Left forelimb (tissue), 1 donor: ENCODE results near the gene ADCK2.
"Not testable (repeated sequence)": the region's sequence is repeated elsewhere in the genome, so short reads cannot be mapped to it uniquely, and the experiment has no call there.

Source experiments
- DNase-seq: peaks from one replicate; pipeline ENCODE4 v3.0.0-alpha.2; 2018; ENCODE audit warnings: low spot score

Gene ADCK2

DNA sequence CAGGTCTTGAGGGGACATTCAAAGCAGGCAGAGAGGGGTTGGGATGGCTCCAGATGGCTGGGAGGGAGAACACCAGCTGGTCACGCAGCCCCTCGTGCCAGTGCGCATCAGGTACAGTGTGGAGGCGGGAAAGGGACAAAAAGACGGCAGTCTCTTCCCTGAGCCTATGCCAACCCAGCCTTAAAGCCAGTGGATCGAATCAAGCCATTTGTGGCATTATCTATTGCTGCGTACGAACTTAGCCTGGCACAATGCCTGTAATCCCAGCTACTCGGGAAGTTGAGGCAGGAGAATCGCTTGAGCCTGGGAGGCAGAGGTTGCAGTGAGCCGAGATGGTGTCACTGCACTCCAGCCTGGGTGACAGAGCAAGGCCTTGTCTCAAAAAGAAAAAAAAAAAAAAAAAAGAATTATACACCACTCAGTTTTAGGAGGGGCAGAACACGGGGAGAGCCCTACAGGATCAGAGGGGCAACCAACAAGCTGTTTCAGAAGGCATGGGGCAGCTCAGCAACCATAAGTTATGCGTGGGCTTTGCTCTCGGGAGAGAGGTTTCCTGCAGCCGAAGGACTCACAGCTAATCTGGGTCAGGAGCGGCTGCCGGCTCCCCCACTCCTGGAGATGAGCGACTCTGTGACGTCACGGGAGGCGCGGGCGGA is 23.4 kb downstream of the ADCK2 start:
- no peak for DNase-seq

DNA sequence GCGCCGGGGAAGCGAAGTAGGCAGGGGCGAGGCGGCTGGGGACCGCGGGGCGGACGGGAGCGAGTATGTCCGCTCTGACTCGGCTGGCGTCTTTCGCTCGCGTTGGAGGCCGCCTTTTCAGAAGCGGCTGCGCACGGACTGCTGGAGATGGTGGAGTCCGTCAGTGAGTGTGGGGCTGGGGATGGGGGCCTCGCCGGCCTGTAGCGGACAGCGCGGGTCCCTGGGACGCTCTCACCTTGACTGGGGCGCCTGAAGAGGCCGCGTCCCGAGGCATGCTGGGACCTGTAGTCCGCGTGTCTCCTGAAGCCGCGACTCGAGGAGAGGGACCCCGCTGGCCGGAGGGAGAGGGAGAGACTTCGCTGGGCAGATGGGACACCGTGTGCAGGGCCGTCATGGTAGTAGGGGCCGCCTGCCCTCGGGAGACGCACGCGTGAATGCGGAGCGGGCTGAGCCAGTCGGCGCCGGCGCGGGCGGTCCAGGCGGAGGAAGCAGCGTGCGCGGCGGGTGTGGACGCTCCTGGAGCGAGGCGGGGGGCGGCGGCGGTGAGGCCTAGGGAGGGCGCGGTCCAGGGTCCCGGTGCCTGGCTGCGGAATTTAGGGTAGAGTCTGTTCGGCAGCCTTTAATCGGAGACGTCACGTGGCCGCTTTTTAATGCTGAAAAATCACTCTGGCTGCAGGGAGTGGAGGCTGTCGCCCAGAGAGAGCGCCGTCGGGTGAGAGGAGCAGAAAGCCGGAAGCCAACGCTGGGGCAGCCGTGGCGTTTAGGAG is 24.1 kb downstream of the ADCK2 start, which contains the start of gene NDUFB2:
TSS of gene NDUFB2 (plus strand) at position 29 of the 767 bp plus-strand sequence. CDS start at position 66, 37 bp downstream.
- peak; percentile 99 for DNase-seq

DNA sequence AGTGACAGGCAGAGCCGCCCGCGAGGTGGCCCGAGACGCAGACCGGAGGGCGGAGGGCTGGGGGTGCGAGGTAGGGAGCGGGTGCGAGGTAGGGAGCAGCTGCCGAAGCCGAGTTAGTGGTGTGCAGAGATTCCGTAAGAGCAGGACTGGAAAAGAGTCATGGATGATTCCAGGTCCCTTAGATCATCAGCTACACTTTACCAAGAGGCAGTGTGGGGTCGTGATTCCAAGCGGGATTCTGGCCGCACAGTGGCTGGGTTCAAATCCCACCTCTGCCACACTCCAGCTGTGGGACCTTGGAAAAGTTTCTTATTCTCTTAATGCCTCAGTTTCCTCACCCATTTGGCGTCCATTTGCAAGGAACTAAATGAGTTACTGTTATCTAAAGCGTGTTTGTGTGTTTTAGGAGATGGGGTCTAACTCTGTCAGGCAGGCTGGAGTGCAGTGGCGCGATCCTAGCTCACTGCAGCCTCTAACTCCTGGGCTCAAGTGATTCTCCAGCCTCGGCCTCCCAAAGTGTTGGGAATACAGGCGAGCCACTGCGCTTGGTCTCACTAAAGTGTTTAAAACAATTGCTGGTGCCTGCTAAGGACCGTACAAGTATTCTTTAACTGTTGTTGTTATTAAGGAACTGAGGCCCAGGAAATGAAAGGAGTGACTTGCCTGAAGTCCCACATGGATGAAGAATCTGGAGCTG is 24.9 kb downstream of the ADCK2 start:
- no peak for DNase-seq

DNA sequence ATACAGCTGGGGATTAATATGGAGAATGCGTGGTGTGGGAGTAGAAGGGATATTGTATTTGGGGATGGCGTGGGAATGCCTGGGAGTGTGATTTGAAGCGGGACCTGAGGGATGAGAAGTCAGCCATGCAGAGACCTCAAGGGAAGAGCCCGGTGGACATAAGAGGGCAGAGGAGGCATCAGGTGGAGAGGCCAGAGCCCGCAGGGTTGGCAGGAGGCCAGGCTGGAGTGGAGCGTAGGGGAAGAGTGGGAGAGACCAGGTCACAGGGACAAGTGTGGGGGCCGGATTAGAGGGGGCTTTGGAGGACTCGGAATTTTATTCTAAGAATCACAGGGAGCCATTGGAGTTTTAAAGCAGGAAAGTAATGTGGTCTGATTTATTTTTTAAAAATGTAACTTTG is 25.7 kb downstream of the ADCK2 start:
- no peak for DNase-seq

DNA sequence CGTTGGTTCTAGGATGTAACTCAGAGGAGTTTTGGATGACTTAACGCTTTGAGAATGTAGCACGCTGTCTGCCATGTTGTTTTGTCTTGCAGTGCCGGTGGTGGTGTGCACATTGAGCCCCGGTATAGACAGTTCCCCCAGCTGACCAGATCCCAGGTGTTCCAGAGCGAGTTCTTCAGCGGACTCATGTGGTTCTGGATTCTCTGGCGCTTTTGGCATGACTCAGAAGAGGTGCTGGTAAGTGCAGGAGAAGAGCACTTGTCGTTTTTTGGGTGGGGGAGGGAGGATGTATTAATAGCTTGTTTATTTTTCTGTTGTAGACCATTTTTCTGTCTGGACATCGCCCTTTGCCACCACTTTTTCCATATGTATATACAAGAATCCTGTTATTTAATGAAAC is 30.0 kb downstream of the ADCK2 start:
- no peak for DNase-seq

DNA sequence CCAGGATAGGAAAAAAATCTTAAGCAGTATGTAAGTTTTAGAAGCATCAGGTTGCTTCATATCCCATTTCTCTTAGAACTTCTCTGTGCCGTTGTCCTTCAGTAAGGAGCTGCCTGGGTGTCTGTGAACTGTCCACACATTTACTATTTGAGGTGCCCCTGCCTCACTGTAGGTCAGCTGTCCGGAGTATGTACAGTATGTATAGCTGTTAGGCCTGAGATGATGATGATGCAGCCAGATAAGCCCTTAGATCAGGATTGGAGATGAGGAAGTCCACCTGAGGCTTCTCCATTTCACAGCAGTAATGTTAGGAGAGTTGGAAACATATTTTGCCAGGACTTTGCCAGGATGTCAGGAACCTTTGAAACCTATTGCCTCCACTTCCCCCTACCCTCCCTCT is 31.5 kb downstream of the ADCK2 start:
- DNase-seq = no peak

DNA sequence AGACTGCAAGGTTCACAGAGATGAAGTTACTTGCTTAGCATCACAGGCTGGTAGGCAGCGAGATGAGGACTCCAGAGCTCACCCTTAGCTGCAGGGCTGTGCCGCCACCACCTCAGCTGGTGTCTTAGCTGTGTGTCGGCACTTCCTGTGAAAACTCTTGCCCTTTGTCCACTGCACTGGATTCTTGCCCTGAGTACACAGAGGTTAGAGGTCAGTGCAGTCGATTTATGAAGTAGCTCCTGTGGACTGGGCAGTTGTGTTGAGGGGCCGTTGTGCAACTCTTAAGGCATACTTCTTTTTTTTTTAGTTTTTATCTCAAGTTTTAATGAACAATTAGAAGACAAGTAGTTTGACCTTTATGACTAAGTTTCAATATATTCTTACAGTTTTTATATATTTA is 34.4 kb downstream of the ADCK2 start:
- DNase-seq = no peak

DNA sequence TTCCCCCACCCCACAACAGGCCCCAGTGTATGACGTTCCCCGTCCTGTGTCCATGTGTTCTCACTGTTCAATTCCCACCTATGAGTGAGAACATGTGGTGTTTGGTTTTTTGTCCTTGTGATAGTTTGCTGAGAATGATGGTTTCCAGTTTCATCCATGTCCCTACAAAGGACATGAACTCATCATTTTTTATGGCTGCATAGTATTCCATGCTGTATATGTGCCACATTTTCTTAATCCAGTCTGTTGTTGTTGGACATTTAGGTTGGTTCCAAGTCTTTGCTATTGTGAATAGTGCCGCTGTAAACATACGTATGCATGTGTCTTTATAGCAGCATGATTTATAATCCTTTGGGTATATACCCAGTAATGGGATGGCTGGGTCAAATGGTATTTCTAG is 36.0 kb downstream of the ADCK2 start:
- not testable (repeated sequence) for DNase-seq

DNA sequence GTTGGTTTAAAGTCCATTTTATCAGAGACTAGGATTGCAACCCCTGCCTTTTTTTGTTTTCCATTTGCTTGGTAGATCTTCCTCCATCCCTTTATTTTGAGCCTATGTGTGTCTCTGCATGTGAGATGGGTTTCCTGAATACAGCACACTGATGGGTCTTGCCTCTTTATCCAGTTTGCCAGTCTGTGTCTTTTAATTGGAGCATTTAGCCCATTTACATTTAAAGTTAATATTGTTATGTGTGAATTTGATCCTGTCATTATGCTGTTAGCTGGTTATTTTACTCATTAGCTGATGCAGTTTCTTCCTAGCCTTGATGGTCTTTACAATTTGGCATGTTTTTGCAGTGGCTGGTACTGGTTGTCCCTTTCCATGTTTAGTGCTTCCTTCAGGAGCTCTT is 39.6 kb downstream of the ADCK2 start:
- not testable (repeated sequence) for DNase-seq

DNA sequence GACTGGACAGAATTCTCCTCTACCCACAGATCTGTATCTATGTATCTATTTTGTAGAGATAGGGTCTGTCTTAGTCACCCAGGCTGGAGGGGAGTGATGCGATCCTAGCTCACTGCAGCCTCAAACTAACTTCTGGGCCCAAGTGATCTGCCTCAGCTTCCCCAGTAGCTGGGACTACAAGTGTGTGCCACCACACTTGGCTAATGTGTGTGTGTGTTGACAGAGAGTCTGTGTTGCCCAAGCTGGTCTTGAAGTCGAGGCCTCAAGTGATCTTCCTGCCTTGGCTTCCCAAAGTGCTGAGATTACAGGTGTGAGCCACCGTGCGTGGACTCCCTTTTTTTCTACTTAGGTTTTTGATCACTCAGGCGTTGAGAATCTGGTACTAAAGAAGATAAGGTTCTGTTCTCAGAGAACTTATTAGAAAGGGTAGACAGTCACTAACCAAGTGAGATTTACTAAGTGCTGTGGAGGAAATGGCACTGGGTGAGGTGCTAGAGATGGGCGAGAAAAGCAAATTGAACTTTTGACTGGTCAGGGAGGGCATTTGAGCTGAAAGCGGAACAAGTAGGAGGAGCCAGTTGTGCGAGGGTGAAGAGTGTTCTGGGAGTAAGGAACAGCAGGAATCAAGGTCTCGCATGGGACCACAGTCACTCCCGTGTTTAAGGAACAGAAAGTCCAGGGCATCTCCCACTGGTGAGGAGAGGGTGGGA is 41.7 kb downstream of the ADCK2 start:
- no peak for DNase-seq

DNA sequence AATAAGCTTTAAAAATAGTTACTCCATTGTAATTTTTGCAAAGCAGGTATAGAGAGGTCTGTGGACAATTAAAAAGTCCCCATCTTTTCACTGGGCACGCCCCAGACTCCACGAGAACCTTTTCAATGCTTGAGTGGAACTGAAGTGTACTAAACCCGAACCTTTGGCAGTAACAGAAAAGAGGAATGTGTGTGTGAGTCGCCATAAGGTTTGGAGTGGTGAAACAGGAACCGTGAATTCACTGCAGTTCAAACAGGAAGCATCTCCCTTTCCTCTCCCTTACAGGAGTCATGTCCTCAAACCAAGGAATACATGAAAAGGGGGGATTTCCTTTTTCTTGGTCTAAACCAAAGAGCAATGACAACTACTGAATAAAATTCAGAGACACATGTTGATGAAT is 47.0 kb downstream of the ADCK2 start:
- DNase-seq = no peak

DNA sequence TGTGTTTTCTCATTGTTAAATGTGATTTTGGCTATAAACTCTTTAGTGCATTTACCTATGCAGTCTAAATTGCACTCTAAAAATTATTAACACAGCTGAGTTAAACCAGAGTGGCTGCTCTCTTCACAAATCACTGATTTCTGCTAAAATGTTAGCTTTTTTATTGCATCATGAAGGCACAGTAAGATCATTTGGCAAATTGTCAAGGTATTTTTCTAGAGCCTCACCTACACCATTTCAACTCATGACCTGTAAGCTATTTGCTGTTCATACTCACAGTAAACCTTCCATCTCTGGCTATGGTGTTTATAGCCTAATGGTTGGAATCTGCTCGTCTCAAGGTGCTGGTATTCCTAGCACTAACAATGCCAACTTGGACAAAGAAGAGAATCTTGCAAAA is 49.5 kb downstream of the ADCK2 start:
- no peak for DNase-seq

DNA sequence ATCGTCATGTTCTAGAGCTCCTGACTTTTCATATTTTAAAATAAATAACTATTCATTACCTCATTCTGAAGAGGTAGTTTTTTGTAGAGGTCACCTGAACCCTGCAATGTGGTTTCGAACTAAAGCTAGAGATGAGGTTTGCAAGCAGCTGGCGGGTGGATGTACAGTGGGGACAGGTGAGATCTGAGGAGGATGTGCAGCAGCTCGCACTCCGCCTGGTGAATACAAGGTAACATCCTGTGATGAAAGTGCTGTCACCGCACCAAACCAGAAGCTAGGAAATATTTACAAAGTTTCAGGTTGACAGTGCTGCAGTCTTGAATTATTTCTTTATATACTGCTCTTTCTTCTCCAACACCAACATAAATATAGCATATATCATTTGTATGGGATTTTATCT is 50.3 kb downstream of the ADCK2 start:
- no peak for DNase-seq

DNA sequence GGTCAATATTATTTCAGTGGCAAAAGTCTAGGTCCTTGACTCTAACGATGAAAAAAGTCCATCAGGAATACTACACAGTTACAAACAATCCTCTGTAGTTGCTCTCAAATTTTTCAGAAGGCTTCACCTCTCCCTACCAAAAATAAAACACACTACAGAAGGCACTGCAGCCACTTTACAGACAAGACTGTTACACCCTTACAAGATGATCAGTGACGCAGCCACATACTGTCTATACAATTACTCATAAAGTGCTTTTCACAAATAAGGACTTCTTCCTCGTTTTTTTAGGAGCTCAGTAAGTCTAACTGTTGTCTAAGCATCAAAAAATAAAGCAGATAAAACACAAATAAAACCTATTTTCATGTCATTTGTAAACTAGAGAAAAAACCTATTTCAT is 50.8 kb downstream of the ADCK2 start:
- DNase-seq = no peak

DNA sequence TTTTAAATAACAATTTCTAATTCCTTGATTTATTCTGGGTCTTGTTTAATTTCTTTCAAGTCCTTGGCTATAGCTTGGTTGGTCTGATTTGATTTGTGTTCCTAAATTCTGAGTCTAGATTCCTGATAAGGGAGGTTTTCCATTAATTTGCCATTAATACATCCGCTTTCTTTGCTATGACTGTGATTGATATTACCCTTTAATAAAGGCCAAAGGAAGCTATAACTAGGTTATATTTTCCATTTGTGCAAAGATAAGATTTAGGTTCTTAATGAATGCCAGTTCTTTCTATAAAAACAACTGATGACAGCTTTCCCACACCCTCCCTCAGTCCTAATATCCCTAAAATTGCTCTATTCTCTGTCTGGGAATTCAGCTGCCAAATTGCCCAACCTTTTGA is 52.0 kb downstream of the ADCK2 start:
- DNase-seq = no peak

DNA sequence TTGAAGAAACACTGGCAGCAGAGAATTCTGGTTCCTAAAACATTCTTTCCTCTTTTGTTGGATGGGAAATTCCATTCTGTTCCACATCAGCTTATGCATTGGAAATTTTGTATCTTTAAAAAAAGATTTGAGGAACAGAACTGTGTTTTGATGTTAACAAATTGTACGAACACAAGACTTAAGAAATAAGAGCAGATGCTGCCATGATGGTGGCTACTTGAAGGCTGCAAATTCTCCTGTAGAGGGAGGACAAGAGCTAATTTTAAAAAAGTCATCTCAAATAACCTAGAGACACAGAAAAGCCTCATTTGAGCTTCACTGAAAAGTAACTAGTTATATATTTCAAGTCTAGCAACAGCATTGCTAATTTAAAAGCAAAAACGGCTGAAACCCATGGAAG is 53.5 kb downstream of the ADCK2 start:
- no peak for DNase-seq

DNA sequence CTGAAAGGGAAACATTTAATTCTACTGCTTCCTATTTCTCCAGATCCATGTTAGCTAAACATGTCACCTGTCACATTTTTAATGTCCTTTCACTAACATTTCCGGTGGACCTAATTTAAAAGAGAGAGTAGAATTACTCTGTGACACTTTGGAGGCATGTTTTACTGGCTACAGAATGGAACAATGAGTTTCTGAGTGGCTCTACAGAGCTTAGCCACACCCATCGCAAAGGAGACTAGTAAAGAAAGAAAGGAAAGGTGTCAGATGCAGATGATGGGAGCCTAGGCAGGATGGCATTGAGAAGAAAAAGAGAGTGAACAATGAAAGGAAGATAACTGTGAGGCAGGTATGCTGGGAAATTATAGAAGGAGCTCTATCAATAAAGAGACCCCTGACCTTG is 59.7 kb downstream of the ADCK2 start:
- no peak for DNase-seq

DNA sequence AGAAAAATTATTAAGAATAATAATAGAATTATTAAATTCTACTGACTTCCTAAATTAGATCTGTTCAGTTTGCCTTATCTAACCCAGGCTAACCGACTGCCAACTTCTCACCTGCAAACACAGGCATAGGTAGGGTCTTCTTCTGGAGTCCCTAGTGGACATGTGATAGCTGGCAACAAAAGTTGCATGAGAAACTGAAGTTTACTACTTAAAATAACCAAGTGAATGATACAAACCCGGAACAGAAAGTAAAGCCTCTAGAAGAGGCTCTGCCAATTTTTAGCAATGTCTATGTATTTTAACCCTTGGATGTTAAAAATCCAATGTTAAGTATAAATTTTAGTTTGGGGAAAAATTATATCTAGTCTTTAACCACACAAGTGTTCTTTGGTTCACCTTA is 61.4 kb downstream of the ADCK2 start:
- DNase-seq = no peak

DNA sequence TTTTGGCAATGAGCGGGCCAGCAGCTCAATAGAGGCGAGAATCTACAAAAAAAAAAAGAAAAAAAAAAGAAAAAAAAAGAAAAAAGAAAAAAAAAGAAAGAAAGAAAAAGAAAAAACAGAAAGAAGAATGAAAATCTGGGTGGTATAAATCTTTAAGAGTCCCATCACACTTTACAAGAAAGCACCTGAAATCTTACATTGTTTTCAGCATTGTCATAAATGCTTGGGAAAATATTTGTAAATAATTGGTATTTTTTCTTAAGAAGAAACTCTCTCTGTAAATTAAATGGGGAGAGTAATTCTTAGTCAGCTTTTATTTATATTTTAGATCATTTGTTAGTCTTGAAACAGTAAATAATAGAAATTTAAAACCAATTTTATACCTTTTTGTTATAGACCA is 62.0 kb downstream of the ADCK2 start:
- no peak for DNase-seq

DNA sequence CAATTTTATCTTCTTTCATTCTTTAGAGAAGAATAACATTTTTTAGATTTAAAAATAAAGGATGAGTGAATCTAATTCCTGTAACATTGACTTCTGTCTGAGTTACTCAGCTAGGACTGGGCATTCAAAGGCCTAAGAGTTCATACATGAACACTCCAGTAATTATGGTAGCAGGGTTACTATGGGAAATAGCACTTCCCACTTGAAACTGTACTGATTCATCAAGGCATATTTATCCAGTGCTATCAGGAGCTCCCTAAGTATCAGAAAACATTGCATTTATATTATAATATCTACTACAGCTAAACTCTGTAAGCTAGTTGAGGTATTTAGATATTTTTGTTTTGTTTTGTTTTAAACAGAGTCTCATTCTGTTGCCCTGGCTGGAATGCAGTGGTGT is 65.5 kb downstream of the ADCK2 start:
- no peak for DNase-seq

DNA sequence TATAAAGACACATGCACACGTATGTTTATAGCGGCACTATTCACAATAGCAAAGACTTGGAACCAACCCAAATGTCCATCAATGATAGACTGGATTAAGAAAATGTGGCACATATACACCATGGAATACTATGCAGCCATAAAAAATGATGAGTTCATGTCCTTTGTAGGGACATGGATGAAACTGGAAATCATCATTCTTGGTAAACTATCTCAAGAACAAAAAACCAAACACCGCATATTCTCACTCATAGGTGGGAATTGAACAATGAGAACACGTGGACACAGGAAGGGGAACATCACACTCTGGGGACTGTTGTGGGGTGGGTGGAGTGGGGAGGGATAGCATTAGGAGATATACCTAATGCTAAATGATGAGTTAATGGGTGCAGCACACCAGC is 70.5 kb downstream of the ADCK2 start:
- not testable (repeated sequence) for DNase-seq

DNA sequence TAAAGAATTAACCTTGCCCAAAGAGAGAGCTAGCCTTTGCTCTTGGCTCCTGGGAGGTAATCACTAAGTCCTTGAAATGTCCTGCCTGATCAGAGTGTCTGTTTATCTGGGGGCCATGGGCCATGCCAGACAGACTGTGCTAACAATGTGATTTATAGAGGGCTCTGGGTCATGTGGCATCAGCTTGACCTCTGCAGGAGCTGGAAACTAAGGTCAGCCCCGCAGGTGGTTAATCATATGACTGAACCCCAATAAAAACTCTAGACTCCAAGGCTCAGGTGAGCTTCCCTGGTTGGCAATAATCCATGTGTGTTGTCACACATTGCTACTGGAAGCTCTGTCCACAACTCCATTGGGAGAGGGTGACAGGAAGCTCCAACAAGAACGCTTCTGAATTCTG is 71.3 kb downstream of the ADCK2 start:
- DNase-seq = no peak
